Stimulated activated CD8-positive, alpha-beta memory T cell treated with anti-CD3 and anti-CD28 coated beads, Interleukin-15, amount 100 ng/mL, for 4 hours (primary cell): Measurements from ENCODE around the gene NPAS3.

ENCODE experiments used
- DNase-seq, 2 donors: peaks; one replicate each; pipeline ENCODE4 v3.0.0-alpha.2; 2020; ENCODE audit warnings: low read depth in 2 of 2

Gene NPAS3

GRCh38 chr14:33675415-33676130, 736.9 kb downstream of the NPAS3 start:
- no peak for DNase-seq

GRCh38 chr14:33676135-33676566, 737.5 kb downstream of the NPAS3 start:
- DNase-seq, result no peak

- DNase-seq, result no peak
These were observed 738.2 kb downstream of the NPAS3 start for GRCh38 chr14:33676891-33677290.

GRCh38 chr14:33678005-33678404, 739.3 kb downstream of the NPAS3 start:
- DNase-seq, result no peak

- no peak for DNase-seq
These were observed 740.3 kb downstream of the NPAS3 start for GRCh38 chr14:33679025-33679424.

- no peak for DNase-seq
These were observed 741.0 kb downstream of the NPAS3 start for GRCh38 chr14:33679461-33680225.

GRCh38 chr14:33680873-33681272, 742.2 kb downstream of the NPAS3 start:
- no peak for DNase-seq

- DNase-seq, result no peak
These were observed 744.1 kb downstream of the NPAS3 start for GRCh38 chr14:33682760-33683159.

GRCh38 chr14:33685026-33685425, 746.3 kb downstream of the NPAS3 start:
- no peak for DNase-seq

- no peak for DNase-seq
These were observed 747.0 kb downstream of the NPAS3 start for GRCh38 chr14:33685698-33686097.

GRCh38 chr14:33686218-33686617, 747.5 kb downstream of the NPAS3 start:
- no peak for DNase-seq

- DNase-seq, result no peak
These were observed 748.2 kb downstream of the NPAS3 start for GRCh38 chr14:33686856-33687255.

GRCh38 chr14:33689680-33690079, 751.0 kb downstream of the NPAS3 start:
- DNase-seq, result no peak

- DNase-seq, result no peak
These were observed 753.2 kb downstream of the NPAS3 start for GRCh38 chr14:33691907-33692306.

GRCh38 chr14:33692762-33693161, 754.1 kb downstream of the NPAS3 start:
- DNase-seq, result no peak

- no peak for DNase-seq
These were observed 754.6 kb downstream of the NPAS3 start for GRCh38 chr14:33693237-33693636.

GRCh38 chr14:33696165-33696564, 757.5 kb downstream of the NPAS3 start:
- no peak for DNase-seq

- no peak for DNase-seq
These were observed 760.8 kb downstream of the NPAS3 start for GRCh38 chr14:33699300-33699983.

- no peak for DNase-seq
These were observed 761.4 kb downstream of the NPAS3 start for GRCh38 chr14:33700052-33700451.

- DNase-seq, result no peak
These were observed 763.6 kb downstream of the NPAS3 start for GRCh38 chr14:33702293-33702692.

- DNase-seq, result no peak
These were observed 765.8 kb downstream of the NPAS3 start for GRCh38 chr14:33704481-33704880.

GRCh38 chr14:33705490-33705889, 766.8 kb downstream of the NPAS3 start:
- DNase-seq, result no peak

GRCh38 chr14:33707716-33708115, 769.0 kb downstream of the NPAS3 start:
- no peak for DNase-seq
